IPS DF 6.9 (cell line): ENCODE measurements around the gene KIAA0040.

Source experiments
- DNase-seq: peaks from one replicate; pipeline ENCODE4 v3.0.0-alpha.2; 2013; ENCODE audit warnings: low read depth, low spot score
- H3K27ac ChIP-seq: one replicate; pipeline ENCODE4 v1.5.1; 2013; ENCODE audit warnings: low read length, control low read depth
- H3K27me3 ChIP-seq: 2 replicates; pipeline ENCODE4 v1.6.1; 2013; ENCODE audit warnings: mild to moderate bottlenecking, low read length; ENCODE audit not compliant: control insufficient read depth, insufficient read depth
- H3K36me3 ChIP-seq: 2 replicates; pipeline ENCODE4 v1.6.1; 2013; ENCODE audit warnings: low read length; ENCODE audit not compliant: control insufficient read depth, insufficient read depth
- H3K4me1 ChIP-seq: 2 replicates; pipeline ENCODE4 v1.6.1; 2013; ENCODE audit warnings: low read length; ENCODE audit not compliant: control insufficient read depth, insufficient read depth
- H3K4me3 ChIP-seq: 2 replicates; pipeline ENCODE4 v1.5.1; 2013; ENCODE audit warnings: mild to moderate bottlenecking, low read length
- H3K9me3 ChIP-seq: 2 replicates; pipeline ENCODE4 v1.6.1; 2013; ENCODE audit warnings: low read length, inconsistent platforms; ENCODE audit not compliant: control insufficient read depth, insufficient read depth
- WGBS: extraction: QIAGEN DNeasy Blood & Tissue Kit; methylation state at CpG from one replicate; pipeline ENCODE4 v1.1.7; 2013; ENCODE audit warnings: mixed read lengths, missing lambda C conversion rate; ENCODE audit not compliant: insufficient read length, insufficient coverage; 5-methylcytosine and 5-hydroxymethylcytosine counted together

Gene KIAA0040

DNA sequence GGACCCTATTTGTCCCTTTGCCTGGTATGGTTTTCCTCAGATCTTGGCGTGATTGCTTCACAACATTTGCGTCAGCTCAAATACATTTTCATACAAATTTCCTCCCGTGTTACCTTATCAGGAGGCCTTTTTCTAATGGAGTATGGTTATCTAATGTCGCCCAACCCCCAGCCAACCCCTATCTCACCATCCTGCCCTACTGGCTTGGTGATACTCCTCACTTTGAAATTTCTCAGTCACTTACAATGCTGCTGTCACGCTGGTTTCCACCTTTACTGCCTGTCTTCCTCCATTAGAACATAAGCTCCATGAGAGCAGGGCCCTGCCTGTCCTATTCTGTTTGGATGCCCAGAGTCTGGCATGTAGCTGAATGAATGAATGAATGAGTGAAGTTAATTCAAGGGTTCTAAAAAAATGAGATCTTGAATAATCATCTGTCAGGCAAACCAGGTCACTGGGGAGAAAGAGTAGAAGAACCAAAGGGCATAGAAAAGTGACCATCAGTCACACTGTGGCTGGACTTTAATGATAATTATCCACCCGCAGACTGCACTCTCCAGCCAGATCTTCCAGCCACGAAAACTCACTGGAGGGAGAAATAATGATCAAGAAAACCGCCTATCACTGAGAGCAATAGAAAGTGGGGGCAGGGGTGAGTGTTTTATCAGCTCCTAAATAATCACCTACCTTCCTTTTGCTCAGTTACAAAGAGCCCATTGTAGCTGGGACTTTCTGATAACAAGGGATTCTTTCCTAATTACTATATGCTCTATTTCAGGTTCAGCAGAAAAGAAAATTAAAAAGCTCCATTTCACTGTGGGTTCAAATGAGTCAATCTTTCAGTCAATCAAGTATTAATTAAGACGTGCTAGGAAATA lies 21.3 kb downstream of the KIAA0040 start:
- no peaks in the 10 kb centered on the region for H3K4me1 ChIP-seq
- H3K9me3 ChIP-seq = no peaks in the 10 kb centered on the region
- H3K4me3 ChIP-seq = no peak overlapping the region
- WGBS = no CpG with 5 or more reads among the region's 9 CpGs
- no peaks in the 10 kb centered on the region for H3K27me3 ChIP-seq
- no peak overlapping the region for H3K27ac ChIP-seq
- H3K36me3 ChIP-seq = no peaks in the 10 kb centered on the region
- DNase-seq = no peak

DNA sequence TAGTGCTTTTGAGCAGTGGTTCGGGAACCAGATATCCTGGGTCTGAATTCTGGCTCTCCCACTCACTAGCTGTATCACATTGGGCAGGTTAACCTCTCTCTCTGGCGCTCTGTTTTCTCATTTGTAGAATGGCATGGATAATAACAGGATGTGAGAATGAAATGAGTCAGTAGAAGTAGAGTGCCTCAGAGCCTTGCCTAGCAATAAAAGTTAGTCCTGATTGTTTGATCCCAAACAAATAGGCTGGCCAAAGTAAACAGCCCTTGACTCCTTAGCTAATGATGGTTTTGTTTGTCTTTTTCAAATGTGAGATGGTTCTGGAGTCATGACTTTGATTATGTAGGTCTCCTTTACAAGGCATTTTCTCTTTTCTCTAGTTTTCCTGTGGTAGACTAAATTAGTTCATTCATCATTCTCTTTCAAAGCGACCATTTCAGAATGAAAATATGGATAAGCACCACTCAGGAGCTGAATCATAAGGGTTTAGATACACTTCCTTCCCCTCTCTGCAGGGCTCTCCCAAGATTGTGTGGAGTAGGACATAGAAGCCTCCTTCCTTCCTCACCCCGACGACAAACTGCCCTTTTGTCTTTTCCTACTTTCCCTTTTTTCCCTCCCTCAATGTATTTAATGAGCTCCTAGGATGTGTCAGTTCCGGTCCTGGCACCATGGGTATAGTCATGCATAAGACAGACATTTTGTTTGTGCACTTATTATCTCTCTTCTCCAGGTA lies 23.1 kb downstream of the KIAA0040 start:
- H3K27me3 ChIP-seq = no peaks in the 10 kb centered on the region
- no peaks in the 10 kb centered on the region for H3K9me3 ChIP-seq
- H3K4me3 ChIP-seq = no peak overlapping the region
- H3K36me3 ChIP-seq = no peaks in the 10 kb centered on the region
- WGBS = no CpG with 5 or more reads among the region's 6 CpGs
- H3K4me1 ChIP-seq = no peaks in the 10 kb centered on the region
- DNase-seq = no peak
- H3K27ac ChIP-seq = no peak overlapping the region

GRCh38 chr1:175168782-175169181 lies 23.8 kb downstream of the KIAA0040 start:
- WGBS = no CpG with 5 or more reads among the region's 4 CpGs
- no peaks in the 10 kb centered on the region for H3K4me1 ChIP-seq
- H3K4me3 ChIP-seq = no peak overlapping the region
- H3K27me3 ChIP-seq = no peaks in the 10 kb centered on the region
- no peak overlapping the region for H3K27ac ChIP-seq
- DNase-seq = no peak
- H3K36me3 ChIP-seq = no peaks in the 10 kb centered on the region
- H3K9me3 ChIP-seq = no peaks in the 10 kb centered on the region

GRCh38 chr1:175167861-175168260 lies 24.7 kb downstream of the KIAA0040 start:
- no peaks in the 10 kb centered on the region for H3K27me3 ChIP-seq
- H3K4me3 ChIP-seq = no peak overlapping the region
- WGBS = no CpG with 5 or more reads among the region's 2 CpGs
- H3K4me1 ChIP-seq = no peaks in the 10 kb centered on the region
- no peaks in the 10 kb centered on the region for H3K36me3 ChIP-seq
- no peak for DNase-seq
- H3K27ac ChIP-seq = no peak overlapping the region
- H3K9me3 ChIP-seq = no peaks in the 10 kb centered on the region

- Histone ChIP-seq H3K4me1 (no peaks in the 10 kb centered on the region), H3K4me3 (no peak overlapping the region), H3K36me3 (no peaks in the 10 kb centered on the region), H3K27me3 (no peaks in the 10 kb centered on the region), H3K27ac (no peak overlapping the region), H3K9me3 (no peaks in the 10 kb centered on the region)
- DNase-seq = no peak
- WGBS = no CpG with 5 or more reads among the region's 5 CpGs
Observed at GRCh38 chr1:175166746-175167145, 25.8 kb downstream of the KIAA0040 start.

DNA sequence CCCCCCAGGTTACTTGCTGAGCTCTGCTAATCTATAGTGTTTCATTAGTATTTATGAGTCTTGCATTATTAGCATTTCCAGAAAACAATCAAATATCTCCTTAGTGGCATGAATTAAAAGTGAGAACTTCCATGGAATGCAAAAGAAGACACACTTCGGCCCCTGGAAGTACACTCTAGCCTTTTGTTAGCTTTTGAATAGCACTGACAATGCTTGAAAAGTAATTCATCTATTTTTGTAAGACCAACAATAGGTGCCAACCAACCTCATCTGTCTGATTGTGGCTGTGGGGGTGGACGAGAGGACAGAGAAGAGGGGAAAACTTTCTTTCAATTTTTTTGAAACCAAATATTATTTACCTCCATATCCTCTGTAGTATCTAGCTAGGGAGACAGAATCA lies 27.8 kb downstream of the KIAA0040 start:
- H3K27ac ChIP-seq = no peak overlapping the region
- no peaks in the 10 kb centered on the region for H3K27me3 ChIP-seq
- H3K4me1 ChIP-seq = no peaks in the 10 kb centered on the region
- H3K36me3 ChIP-seq = no peaks in the 10 kb centered on the region
- no peak for DNase-seq
- no peak overlapping the region for H3K4me3 ChIP-seq
- no peaks in the 10 kb centered on the region for H3K9me3 ChIP-seq
- no CpG with 5 or more reads among the region's 2 CpGs for WGBS

GRCh38 chr1:175163702-175164101 lies 28.9 kb downstream of the KIAA0040 start:
- no CpG with 5 or more reads among the region's 4 CpGs for WGBS
- no peaks in the 10 kb centered on the region for H3K27me3 ChIP-seq

DNA sequence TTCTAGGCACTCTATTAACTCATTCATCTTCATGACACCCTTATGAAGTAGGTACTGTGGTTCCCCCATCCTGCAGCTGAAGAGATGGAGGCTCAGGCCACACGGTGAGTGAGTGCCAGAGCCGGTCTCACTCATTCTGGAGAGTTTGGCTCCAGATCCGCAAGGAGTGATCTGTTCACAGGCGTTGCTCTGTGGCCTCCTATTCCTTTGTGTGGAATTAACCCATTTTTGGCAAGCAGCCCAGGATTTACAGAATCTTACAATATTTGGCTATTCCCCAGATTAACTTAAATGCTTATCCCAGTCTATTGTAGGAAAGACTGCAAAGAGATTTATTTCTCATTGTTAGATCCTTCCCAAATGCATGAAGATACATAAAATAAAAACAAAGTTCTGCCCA lies 29.6 kb downstream of the KIAA0040 start:
- no peak for DNase-seq
- no CpG with 5 or more reads among the region's 4 CpGs for WGBS
- no peaks in the 10 kb centered on the region for H3K27me3 ChIP-seq
- no peaks in the 10 kb centered on the region for H3K36me3 ChIP-seq
- H3K9me3 ChIP-seq = no peaks in the 10 kb centered on the region
- H3K4me1 ChIP-seq = no peaks in the 10 kb centered on the region
- H3K4me3 ChIP-seq = no peak overlapping the region
- no peak overlapping the region for H3K27ac ChIP-seq

More at GRCh38 chr1:175163702-175164101, 28.9 kb downstream of the KIAA0040 start:
- Histone ChIP-seq H3K4me3 (no peak overlapping the region), H3K27ac (no peak overlapping the region), H3K9me3 (no peaks in the 10 kb centered on the region), H3K4me1 (no peaks in the 10 kb centered on the region), H3K36me3 (no peaks in the 10 kb centered on the region)
- DNase-seq = no peak

- Histone ChIP-seq H3K36me3 (no peaks in the 10 kb centered on the region), H3K27ac (no peak overlapping the region), H3K4me1 (no peaks in the 10 kb centered on the region), H3K4me3 (no peak overlapping the region), H3K9me3 (no peaks in the 10 kb centered on the region), H3K27me3 (no peaks in the 10 kb centered on the region)
- no peak for DNase-seq
- WGBS = no CpG with 5 or more reads among the region's 6 CpGs
Observed at GRCh38 chr1:175158170-175158591, 34.4 kb downstream of the KIAA0040 start.

DNA sequence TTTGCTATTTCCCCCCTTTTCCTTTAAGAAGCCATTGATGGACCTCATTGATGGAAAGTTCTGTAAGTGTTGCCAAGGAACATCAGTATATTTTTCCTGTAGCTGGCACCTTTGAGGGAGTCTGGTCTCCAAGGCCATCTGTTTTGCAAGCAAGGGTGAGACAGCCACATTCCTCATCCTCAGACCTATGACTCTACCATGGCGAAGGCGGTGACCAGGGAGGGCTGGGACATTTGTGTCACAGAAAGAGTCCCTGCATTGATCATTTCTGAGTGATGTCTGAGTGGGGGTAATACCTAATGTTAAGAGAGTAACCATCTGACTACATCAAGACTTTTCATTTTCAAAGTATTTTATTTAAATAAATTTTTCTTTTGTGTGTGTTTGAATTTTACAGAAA lies 35.4 kb downstream of the KIAA0040 start:
- H3K4me3 ChIP-seq = no peak overlapping the region
- DNase-seq = no peak
- peaks cover under 1% of the 10 kb centered on the region; the same call in 1 of the 2 replicates for H3K4me1 ChIP-seq
- no peaks in the 10 kb centered on the region for H3K9me3 ChIP-seq
- WGBS = no CpG with 5 or more reads among the region's 2 CpGs
- no peaks in the 10 kb centered on the region for H3K27me3 ChIP-seq
- no peak overlapping the region for H3K27ac ChIP-seq
- H3K36me3 ChIP-seq = no peaks in the 10 kb centered on the region
